GM12878 (cell line): ENCODE results near the gene PHF8. TPM values are rescaled to one million over a fixed set of nuclear protein-coding genes. Genes with fewer than 3 reads are reported as not detected.

Source experiments
- ATAC-seq: fragments of 200-7000 bp; cut with Tn5 transposase; 3 replicates; pipeline ENCODE4 v1.9.1; 2020; ENCODE audit warnings: mild to moderate bottlenecking, moderate library complexity
- BruUV-seq: library from RNA; stranded (reverse); fragments of 400-500 nt; replicated peaks from 2 replicates; lab custom pipeline; 2021; lab: Mats Ljungman, UMichigan
- CTCF ChIA-PET: fragments of 300-600 bp; sonication (Branson Sonifier 250); formaldehyde crosslinking; extraction: SDS; loops from one replicate; lab custom pipeline; 2021; ENCODE audit warnings: inconsistent platforms; lab: Yijun Ruan, JAX
- POLR2A ChIA-PET: fragments of 350-600 bp; formaldehyde crosslinking; extraction: SDS; loops from one replicate; lab custom pipeline; 2021; ENCODE audit warnings: inconsistent platforms; lab: Charles Lee
- RAD21 ChIA-PET: fragments of 300-600 bp; sonication (Branson Sonifier 250); formaldehyde crosslinking; loops from one replicate; lab custom pipeline; 2023; ENCODE audit warnings: antibody characterized with exemption; ENCODE audit not compliant: unreplicated experiment; lab: Charles Lee
- SMC1A ChIA-PET: fragments of 300-600 bp; sonication (Branson Sonifier 250); formaldehyde crosslinking; loops from one replicate; lab custom pipeline; 2023; ENCODE audit not compliant: unreplicated experiment, uncharacterized antibody; lab: Charles Lee
- DNase-seq: peaks from one replicate; pipeline ENCODE4 v3.0.0-alpha.2; 2011; ENCODE audit warnings: low read depth, low spot score
- FAIRE-seq: peaks from 3 replicates; lab custom pipeline; 2011; peaks lifted over from hg19 to GRCh38; lab: Jason Lieb, UNC
- H2AFZ ChIP-seq: 2 replicates; pipeline ENCODE4 v1.6.0; 2011; ENCODE audit warnings: low read depth, low read length, control low read depth; ENCODE audit not compliant: control insufficient read depth
- H3K27ac ChIP-seq: 2 replicates; pipeline ENCODE4 v1.5.1; 2011; ENCODE audit warnings: control low read depth; ENCODE audit not compliant: control insufficient read depth, insufficient read depth
- H3K27me3 ChIP-seq, 2 experiments: replicated peaks in 1 of 2; 2 replicates each; pipeline versions ENCODE4 v1.6.0 to v1.6.1; 2011; ENCODE audit warnings: low read length in 1 of 2; ENCODE audit not compliant: control insufficient read depth in 2 of 2, insufficient read depth in 2 of 2
- H3K36me3 ChIP-seq, 2 experiments: 2 replicates each; pipeline ENCODE4 v1.5.1; 2011; ENCODE audit warnings: low read length in 1 of 2; ENCODE audit not compliant: control insufficient read depth in 2 of 2, insufficient read depth in 2 of 2
- H3K4me1 ChIP-seq: 2 replicates; pipeline ENCODE4 v1.6.1; 2011; ENCODE audit warnings: mild to moderate bottlenecking, low read length, moderate library complexity, mixed read lengths; ENCODE audit not compliant: control insufficient read depth, insufficient read depth
- H3K4me2 ChIP-seq: 2 replicates; pipeline ENCODE4 v1.6.0; 2011; ENCODE audit warnings: control low read depth; ENCODE audit not compliant: control insufficient read depth, insufficient read depth
- H3K4me3 ChIP-seq: fragments of 200-600 bp; sonication (generic); 2 replicates; pipeline ENCODE4 v1.5.1; 2016
- H3K79me2 ChIP-seq: 2 replicates; pipeline ENCODE4 v1.6.0; 2011; ENCODE audit warnings: low read length; ENCODE audit not compliant: control insufficient read depth, insufficient read depth
- H3K9ac ChIP-seq: 2 replicates; pipeline ENCODE4 v1.8.0; 2011; ENCODE audit warnings: low read length, control low read depth, mixed read lengths; ENCODE audit not compliant: control insufficient read depth, insufficient read depth
- H3K9me3 ChIP-seq: replicated peaks from 3 replicates; pipeline ENCODE4 v1.5.1; 2011; ENCODE audit warnings: mild to moderate bottlenecking, low read length; ENCODE audit not compliant: control insufficient read depth, insufficient read depth
- H4K20me1 ChIP-seq: 2 replicates; pipeline ENCODE4 v1.6.0; 2011; ENCODE audit not compliant: control insufficient read depth, insufficient read depth
- CREB1 ChIP-seq: IDR thresholded peaks from 2 replicates; pipeline ENCODE4 v1.6.1; 2012; ENCODE audit warnings: low read depth, mild to moderate bottlenecking, inconsistent platforms
- EZH2 ChIP-seq: IDR thresholded peaks from 2 replicates; pipeline ENCODE4 v1.6.1; 2012; ENCODE audit warnings: low read depth, mild to moderate bottlenecking, control low read depth, inconsistent platforms, low read length, borderline replicate concordance; ENCODE audit not compliant: control insufficient read depth
- PRDM15 ChIP-seq: fragments of 450-650 bp; formaldehyde crosslinking; IDR thresholded peaks from 2 replicates; pipeline ENCODE4 v1.4.0; 2020; ENCODE audit warnings: mild to moderate bottlenecking, moderate library complexity
- RELA ChIP-seq: fragments of 450-650 bp; IDR thresholded peaks from 2 replicates; pipeline ENCODE4 v1.8.0; 2014; ENCODE audit warnings: borderline replicate concordance; ENCODE audit not compliant: partially characterized antibody
- SP1 ChIP-seq: IDR thresholded peaks from one replicate; pipeline ENCODE4 v1.6.1; 2011; ENCODE audit warnings: low read depth, low read length
- ZBTB4 ChIP-seq: fragments of 450-650 bp; formaldehyde crosslinking; IDR thresholded peaks from 2 replicates; pipeline ENCODE4 v1.4.0; 2022; ENCODE audit warnings: mild to moderate bottlenecking, moderate library complexity
- ZNF207 ChIP-seq: fragments of 450-650 bp; IDR thresholded peaks from 2 replicates; pipeline ENCODE4 v1.6.1; 2014; ENCODE audit warnings: antibody characterized with exemption, mild to moderate bottlenecking, borderline replicate concordance
- ZNF24 ChIP-seq: fragments of 450-650 bp; IDR thresholded peaks from 2 replicates; pipeline ENCODE4 v1.6.1; 2017; ENCODE audit warnings: antibody characterized with exemption, mild to moderate bottlenecking
- WGBS: methylation state at CpG from one replicate; pipeline ENCODE4 v1.1.6; 2016; ENCODE audit warnings: low lambda C conversion rate; ENCODE audit not compliant: insufficient replicate concordance, insufficient coverage; ENCODE audit errors: missing lambda C conversion rate; 5-methylcytosine and 5-hydroxymethylcytosine counted together
- in situ Hi-C: fragments of 300-500 bp; cut with MboI; formaldehyde crosslinking; loops from 9 replicates; pipeline ENCODE4 v1.14.3; 2018; ENCODE audit warnings: mixed read lengths
- intact Hi-C: fragments of 100-400 bp; cut with micrococcal nuclease; formaldehyde crosslinking; loops from one replicate; pipeline ENCODE4 v1.14.2; 2022; ENCODE audit not compliant: unreplicated experiment
- polyA plus RNA-seq, 11 experiments: library from polyadenylated mRNA; depleted of rRNA in 4 of 11; unstranded in 6 of 11; stranded (reverse) in 5 of 11; fragments of >200 nt; fragmentation: Nextera tagmentation in 4 of 11; fragmentation: Illumina TruSeq in 1 of 11; extraction: Ambion mirVana in 4 of 11; extraction: Trizol in 1 of 11; gene quantifications; 1 replicate in 1 of 11; 2 replicates in 10 of 11; pipeline versions ENCODE4 v1.2.1 to v1.2.3, GENCODE V29; 2011 to 2016; ENCODE audit warnings: inconsistent platforms in 2 of 11, missing spikeins in 2 of 11, low read depth in 1 of 11
- total RNA-seq, 4 experiments: library from RNA; depleted of rRNA in 3 of 4; stranded (reverse); fragments of >200 nt in 3 of 4; fragmentation: Illumina TruSeq in 1 of 4; extraction: Trizol in 1 of 4; gene quantifications; 2 replicates each; pipeline versions ENCODE4 v1.2.1 to v1.2.3, GENCODE V29; 2013 to 2021
- TF ChIP-seq, protein P1 (sequence below): IDR thresholded peaks from 2 replicates; pipeline ENCODE4 v1.6.1; 2012; ENCODE audit warnings: low read depth, low read length, improper control_type of control experiment

Gene PHF8
- total and polyA plus RNA-seq, 10 of the 15 experiments (the other 5 are each of a cell fraction or from before 2014, with no cell fraction given): 2.4 to 23.7 (median 12.7) TPM

DNA sequence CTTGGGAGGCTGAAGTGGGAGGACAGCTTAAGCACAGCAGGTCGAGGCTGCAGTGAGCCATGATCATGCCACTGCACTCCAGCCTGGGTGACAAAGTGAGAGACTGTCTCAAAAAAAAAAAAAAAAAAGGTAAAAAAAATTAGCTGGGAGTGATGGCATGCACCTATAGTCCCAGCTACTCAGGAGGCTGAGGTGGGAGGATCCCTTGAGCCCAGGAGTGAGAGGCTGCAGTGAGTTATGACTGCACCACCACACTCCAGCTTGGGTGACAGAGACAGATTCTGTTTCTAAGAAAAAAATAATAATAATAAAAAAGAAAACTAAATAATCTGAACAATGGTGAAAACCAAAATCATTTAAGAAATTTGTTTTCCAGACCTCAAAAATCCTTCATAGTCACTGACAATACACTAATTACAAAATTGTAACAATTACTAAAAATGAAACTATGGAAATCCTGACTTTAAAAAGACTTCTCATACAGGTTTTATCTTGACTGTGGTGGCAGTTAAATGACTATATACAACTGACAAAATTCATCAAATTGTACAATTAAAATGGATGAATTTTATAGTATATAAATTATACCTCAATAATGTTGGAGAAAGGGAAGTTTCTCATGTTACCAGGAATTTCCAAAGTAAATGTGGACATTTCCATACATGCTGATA, 31.3 kb downstream of the PHF8 start:
- 50% methylated on average over 1 of the region's 1 CpG for WGBS
- POLR2A ChIA-PET: interaction anchor here (0.6 kb wide), 1 partner anchor 167 kb away, joined by 3 read pairs; no protein-coding TSS in a partner anchor
- ATAC-seq (no peak), DNase-seq (no peak), FAIRE-seq (no peak)
- no peak overlapping the region for H3K9ac ChIP-seq
- no TSS peak for BruUV-seq
- H3K27ac ChIP-seq: no peak overlapping the region
- no peaks in the 10 kb centered on the region for H3K79me2 ChIP-seq
- TF ChIP-seq ZNF207 (no peak), SP1 (no peak), ZNF24 (no peak), RELA (no peak), CREB1 (no peak), ZBTB4 (no peak), PRDM15 (CRISPR knock-in tag) (no peak), EZH2 (no peak)
- TF ChIP-seq, protein P1, sequence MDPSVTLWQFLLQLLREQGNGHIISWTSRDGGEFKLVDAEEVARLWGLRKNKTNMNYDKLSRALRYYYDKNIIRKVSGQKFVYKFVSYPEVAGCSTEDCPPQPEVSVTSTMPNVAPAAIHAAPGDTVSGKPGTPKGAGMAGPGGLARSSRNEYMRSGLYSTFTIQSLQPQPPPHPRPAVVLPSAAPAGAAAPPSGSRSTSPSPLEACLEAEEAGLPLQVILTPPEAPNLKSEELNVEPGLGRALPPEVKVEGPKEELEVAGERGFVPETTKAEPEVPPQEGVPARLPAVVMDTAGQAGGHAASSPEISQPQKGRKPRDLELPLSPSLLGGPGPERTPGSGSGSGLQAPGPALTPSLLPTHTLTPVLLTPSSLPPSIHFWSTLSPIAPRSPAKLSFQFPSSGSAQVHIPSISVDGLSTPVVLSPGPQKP: no peak
- H4K20me1 ChIP-seq: no peaks in the 10 kb centered on the region
- CTCF ChIA-PET: no interaction called here
- H3K4me3 ChIP-seq: no peak overlapping the region
- intact Hi-C loops: no loop called here
- peaks cover 0 to 3% of the 10 kb centered on the region in 2 experiments; a peak in 3 of 4 replicates for H3K36me3 ChIP-seq
- SMC1A ChIA-PET: interaction anchor here (0.6 to 0.7 kb wide), 2 partner anchors 540 to 901 kb away, joined by 3 to 4 read pairs; no protein-coding TSS in a partner anchor
- no peak overlapping the region for H2AFZ ChIP-seq
- H3K27me3 ChIP-seq: no peaks in the 10 kb centered on the region
- H3K9me3 ChIP-seq: no peaks in the 10 kb centered on the region
- RAD21 ChIA-PET: no interaction called here
- no peaks in the 10 kb centered on the region for H3K4me1 ChIP-seq
- H3K4me2 ChIP-seq: no peak overlapping the region
- in situ Hi-C loops: no loop called here
